ENCODE data around the gene TNS4.
"Not testable (repeated sequence)": the region's sequence is repeated elsewhere in the genome, so short reads cannot be mapped to it uniquely, and the experiment has no call there.

The TNS4 gene

DNA sequence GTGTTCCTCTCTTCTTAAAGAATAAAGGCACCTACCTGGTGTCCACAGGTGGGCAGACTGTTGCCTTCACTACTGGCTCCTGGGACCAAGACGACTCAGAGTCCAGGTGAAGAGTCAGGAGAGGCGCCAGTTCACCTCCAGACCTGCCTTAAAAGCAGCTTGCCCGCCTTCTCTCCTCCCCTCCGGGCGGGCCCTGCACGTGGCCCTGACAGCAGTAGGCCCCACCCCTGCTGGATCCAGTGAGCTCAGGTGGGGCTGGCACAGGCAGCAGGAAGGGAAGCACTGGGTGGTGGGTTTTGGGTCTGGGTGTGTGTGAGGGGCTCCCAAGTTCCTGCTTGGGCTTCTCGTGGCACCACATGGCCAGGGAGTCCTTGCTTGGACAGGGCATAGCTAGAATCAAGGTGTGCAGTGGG is at the start of gene TNS4:
Gene TNS4, minus strand, starts transcription at position 125 of the 413 bp plus-strand sequence. CDS start 5,198 bp downstream, outside the sequence.
- no peak for DNase-seq

- peak; percentile 18 for DNase-seq
These were observed 49.2 kb upstream of the TNS4 start for GRCh38 chr17:40550608-40551007.

GRCh38 chr17:40548982-40549685 is 47.7 kb upstream of the TNS4 start:
- no peak for DNase-seq

DNA sequence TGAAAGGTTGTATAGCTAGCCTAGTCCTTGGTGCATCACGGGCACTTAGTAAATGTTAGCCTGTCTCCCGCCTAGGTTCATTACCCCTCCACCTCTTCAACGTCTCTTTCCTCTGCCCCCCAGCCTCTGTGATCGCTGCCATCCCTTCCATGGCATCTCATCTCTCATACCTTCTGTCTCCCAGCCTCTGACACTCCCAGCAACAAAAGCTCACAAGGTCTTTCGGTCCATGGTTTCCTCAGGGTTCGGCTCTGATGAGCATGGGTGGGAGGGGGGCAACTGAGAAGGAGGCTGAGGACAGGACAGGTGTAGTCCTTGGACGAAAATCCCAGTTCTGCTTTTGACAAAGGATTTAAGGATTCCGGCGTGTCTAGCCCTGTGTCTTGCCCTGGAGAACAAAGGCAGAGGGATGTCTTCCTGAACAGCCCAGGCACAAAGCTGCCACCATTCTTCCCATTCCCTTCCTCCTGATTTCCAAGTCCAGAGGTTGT is 47.1 kb upstream of the TNS4 start:
- no peak for DNase-seq

DNA sequence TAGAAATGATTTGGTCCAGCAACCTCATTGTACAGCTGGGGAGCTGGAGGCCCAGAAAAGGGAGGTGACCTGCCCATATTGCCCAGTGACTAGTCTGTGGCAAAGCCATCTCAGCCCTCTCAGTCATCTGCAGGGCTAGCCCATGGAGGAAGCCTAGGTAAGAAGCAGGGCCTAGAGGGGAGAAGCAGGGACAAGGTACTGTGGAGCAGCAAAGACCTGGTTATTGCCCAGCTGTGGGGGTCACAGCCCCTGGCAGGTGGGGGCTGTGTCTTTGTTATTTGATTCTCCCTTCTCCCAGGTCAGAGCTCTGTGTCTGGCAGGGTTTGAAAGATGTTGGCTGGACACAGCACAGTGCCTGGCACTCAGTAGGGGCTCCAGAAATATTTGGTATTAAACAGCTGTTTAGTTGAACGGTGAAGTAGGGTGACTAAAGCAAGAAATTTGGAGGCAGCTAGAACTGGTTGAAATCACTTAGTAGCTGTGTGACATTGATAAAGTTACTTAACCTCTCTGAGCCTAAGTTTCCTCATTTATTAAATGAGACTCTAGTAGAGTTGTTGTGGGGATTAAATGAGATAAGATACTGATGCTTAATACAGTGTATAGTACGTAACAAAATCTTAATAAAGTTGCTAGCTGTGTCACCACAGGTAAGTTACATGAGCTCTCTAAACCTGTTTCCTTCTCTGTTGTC is 46.5 kb upstream of the TNS4 start:
- DNase-seq = no peak

- peak; percentile 64 for DNase-seq
These were observed 45.8 kb upstream of the TNS4 start for GRCh38 chr17:40547079-40547784.

DNA sequence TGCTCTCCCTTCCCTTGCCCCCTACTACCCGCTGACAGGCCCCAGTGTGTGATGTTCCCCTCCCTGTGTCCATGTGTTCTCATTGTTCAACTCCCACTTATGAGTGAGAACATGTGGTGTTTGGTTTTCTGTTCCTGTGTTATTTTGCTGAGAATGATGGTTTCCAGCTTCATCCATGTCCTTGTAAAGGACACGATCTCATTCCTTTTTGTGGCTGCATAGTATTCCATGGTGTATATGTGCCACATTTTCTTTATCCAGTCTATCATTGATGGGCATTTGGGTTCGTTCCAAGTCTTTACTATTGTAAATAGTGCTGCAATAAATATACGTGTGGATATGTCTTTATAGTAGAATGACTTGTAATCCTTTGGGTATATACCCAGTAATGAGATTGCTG is 45.1 kb upstream of the TNS4 start:
- DNase-seq = not testable (repeated sequence)

DNA sequence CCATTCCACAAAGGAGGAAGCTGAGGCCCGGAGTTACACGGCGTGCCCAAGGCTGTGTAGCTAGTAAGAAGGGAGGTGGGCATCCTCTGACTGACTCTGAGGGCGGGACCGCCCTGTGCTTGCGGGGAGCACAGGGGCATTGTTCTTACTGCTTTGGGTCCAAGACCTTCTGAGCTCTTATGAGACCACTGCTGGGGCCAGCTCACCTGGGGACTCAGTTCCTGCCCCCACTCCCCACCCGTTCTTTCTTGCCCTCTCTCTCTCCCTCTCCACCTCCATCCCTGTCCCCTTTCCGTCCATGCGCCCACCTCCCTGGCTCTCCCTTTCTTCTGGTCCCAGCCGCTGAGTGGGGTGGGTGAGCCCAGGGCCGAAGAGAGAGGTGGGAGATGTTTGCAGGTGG is 44.2 kb upstream of the TNS4 start:
- no peak for DNase-seq

- peak; percentile 88 for DNase-seq
These were observed 41.4 kb upstream of the TNS4 start for GRCh38 chr17:40542558-40543411.

DNA sequence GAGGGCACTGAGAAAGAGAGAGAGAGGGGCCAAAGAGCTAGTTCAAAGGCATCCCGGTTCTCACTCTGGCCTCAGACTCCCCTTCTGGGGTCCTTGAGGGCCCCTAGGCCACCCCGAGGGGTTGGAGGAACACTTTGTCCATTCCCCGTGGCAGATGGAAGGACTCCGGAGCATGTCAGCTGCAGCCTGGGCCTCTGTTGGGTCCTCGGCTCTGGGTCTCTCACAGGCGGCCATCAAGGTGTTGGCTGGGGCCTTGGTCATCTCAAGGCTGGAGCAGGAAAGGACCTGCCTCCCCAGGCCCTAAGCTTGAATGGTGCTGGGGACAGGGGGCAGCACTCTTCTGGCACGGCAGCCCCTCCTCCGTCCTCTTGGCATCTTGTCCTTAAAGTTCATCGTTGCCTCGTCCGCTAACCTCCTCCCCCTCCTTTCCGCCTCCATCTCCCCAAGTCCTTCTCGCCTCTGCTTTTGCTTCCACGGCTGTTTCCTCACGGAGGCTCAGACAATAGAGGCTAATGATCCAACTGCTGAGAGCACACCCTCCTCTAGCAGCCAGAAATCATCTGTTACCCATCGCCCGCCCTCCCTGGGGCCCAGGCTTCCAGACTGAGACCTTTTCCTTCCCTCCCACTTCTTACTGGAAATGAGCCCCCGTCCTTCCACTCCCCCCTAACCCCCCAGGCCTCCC is 40.6 kb upstream of the TNS4 start:
- DNase-seq = peak; percentile 83

GRCh38 chr17:40541060-40541872 is 39.8 kb upstream of the TNS4 start:
- DNase-seq = no peak

GRCh38 chr17:40540448-40540847 is 39.0 kb upstream of the TNS4 start:
- DNase-seq = no peak

DNA sequence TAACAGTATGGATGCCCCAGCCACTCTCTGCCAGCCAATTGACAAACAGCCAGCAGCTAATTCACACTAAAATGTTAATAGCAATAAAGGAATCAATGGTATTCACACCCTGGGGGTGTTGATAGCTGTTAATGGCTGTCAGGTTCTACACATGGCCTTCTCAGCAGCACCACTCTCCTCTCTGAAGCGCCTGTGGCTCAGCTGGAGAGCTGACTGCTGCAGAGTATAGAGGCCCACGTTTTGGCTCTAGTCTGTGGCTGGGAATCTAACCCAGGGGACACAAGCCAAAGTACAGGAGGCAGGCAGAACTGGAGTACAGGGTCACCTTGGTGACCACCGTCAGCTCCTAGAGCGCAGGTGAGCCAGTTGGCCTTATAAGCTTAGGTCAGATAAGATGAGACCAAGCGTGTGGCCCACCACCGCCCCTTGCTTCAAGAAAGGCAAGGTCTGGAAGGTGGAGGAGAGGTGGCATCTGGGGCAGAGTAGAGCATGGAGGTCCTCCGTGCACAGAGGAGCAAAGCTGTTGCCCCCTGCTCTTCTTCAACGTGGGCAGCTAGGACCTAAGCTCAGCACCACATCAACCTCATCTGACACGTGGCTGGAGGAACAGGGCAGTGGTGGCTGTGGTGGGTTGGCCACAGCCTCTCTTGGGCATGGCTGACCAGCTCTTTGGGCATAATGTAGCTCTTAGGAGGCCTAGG is 38.4 kb upstream of the TNS4 start:
- no peak for DNase-seq

DNA sequence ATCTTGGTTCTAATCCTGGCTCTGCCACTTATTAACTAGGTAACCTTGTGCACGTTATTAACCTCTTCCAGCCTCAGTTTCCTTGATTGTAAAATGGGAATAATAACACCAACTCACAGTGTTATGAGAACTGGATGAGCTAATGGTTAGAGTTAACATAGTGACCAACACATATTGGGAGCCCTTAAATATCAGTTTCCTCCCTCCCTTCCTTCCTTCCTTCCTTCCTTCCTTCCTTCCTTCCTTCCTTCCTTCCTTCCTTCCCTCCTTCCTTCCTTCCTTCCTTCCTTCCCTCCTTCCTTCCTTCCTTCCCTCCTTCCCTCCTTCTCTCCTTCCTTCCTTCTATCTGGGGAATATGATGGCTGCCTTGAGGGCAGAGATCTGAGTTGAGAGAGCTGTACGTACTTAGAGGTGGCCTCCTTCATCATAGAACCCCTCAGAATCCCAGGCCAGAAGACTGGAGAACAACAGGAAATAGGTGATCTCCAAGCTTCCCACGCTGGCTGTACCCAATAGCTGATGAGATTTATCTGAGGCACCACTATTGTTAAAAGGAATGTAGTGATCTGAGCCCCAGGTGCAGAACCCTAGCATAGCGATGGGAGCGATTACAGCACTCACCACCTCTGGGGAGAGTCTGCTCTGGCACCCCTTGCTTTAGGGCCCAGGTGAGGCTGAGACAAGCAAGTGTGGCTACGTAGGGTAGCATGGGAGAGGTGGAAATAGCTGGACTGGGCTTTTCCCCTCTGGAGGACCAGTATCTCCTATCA is 37.7 kb upstream of the TNS4 start:
- DNase-seq = no peak

DNA sequence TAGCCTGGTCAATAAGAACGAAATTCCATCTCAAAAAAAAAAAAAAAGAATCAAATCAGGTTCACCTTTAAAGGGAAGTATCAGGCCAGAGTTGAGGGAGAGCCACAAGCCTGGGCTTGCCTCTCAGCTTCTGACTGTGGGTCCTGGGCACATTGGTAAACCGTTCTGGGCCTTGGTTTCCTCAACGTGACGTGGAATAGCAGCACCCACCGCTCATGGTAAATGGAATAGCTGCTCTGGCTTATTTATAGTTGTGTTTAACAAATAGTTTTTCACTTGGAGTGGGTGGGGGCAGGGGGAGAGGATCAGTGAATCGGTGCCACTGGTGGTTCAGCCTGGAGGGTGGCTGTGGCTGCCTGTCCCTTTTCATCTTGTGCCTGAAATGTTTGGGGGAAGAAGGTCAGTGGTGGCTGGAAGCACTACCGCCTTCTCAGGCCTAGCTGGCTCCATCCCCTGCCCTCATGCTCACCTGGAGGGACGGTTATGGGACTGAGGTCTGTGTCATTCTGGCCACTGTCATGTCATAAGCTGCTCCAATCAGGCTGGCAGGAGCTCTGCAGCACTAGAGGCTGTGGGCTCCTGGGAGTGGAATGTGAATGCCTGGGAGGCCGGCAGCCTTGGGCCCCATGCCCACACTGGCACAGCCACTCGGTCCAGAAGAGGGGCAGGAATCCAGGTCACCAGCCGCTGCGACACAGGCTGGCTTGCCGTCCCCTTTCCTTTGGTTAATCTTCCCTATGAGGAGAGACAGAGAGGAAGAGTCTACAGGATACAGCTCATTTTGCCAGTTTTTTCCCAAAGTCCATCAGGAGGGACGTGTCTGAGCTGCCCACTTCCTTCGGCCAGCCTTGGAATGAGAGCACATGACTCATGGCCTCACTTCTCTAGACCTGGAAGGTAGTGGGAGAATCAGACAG is 36.9 kb upstream of the TNS4 start:
- no peak for DNase-seq

DNA sequence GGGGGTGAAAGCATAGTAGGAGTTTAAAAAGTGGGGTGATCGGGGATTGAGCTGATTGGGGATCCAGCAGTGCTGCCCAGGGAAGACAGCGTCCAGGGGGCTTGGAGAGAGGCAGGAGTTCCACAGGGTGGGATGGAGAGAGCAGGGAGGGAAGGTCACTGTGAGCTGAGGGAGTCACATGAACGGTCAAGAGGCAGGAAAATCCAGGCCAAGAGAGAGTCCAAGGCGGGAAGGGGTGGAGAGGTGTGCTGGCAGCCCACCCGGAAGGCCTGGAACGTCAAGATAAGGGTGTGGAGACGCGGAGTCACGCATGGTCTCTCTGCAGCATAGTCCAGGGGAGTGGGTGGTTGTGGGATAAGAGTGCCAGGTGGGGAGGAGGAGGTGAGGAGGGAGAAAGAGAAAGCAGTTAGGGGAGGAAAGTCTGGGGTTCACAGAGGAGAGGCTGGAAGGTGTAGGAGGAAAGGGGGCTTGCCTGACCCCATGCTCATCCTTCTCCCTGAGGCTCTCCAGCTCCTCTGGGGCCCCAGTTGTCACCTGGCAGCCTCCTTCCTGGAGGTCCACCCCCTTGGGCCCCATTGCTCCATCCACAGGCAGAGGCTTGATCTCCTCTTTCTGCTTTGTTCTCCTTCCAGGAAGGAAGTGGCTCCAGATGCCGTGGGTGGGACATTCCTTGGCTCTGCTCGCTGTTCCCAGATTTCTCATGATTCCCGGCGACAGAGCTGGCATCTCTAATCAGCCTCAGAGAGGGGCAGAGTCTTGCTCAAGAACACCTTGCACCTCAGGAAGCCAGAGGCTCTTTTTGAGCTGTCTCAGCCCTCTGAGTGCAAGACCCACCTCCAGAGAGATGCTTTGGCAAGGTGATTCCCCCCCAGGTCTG is 35.1 kb upstream of the TNS4 start:
- no peak for DNase-seq

GRCh38 chr17:40535924-40536294 is 34.5 kb upstream of the TNS4 start:
- DNase-seq = no peak

GRCh38 chr17:40535438-40535837 is 34.0 kb upstream of the TNS4 start:
- no peak for DNase-seq
